Endothelial cell of umbilical vein (primary cell): ENCODE results near the gene MARS1. TPM values are rescaled to one million over a fixed set of nuclear protein-coding genes. Genes with fewer than 3 reads are reported as not detected.

Experiments
- BruUV-seq: library from RNA; stranded (reverse); fragments of 400-500 nt; replicated peaks from 2 replicates; lab custom pipeline; 2021; lab: Mats Ljungman, UMichigan
- CTCF ChIA-PET: fragments of 300-600, 350-600 bp; sonication (Branson Sonifier 250); formaldehyde crosslinking; loops from one replicate; lab custom pipeline; 2021; ENCODE audit warnings: antibody characterized with exemption, inconsistent platforms; lab: Charles Lee
- POLR2A ChIA-PET: fragments of 300-600, 350-600 bp; sonication (Branson Sonifier 250); formaldehyde crosslinking; loops from one replicate; lab custom pipeline; 2021; ENCODE audit warnings: antibody characterized with exemption, inconsistent platforms; lab: Charles Lee
- DNase-seq: peaks from one replicate; pipeline ENCODE4 v3.0.0-alpha.2; 2011; ENCODE audit warnings: low read depth, low spot score
- FAIRE-seq: peaks from 2 replicates; lab custom pipeline; 2011; peaks lifted over from hg19 to GRCh38; lab: Jason Lieb, UNC
- H2AFZ ChIP-seq: 2 replicates; pipeline ENCODE4 v1.6.0; 2012; ENCODE audit warnings: low read depth, low read length, control low read depth, inconsistent platforms
- H3K27ac ChIP-seq: 2 replicates; pipeline ENCODE4 v1.5.1; 2011; ENCODE audit warnings: low read depth, mild to moderate bottlenecking, control low read depth, low read length, moderate library complexity; ENCODE audit not compliant: insufficient read depth
- H3K27me3 ChIP-seq, 2 experiments: 2 replicates each; pipeline versions ENCODE4 v1.6.0 to v1.6.1; 2011; ENCODE audit warnings: low read length in 2 of 2, mixed read lengths in 1 of 2; ENCODE audit not compliant: control insufficient read depth in 2 of 2, insufficient read depth in 2 of 2
- H3K36me3 ChIP-seq, 2 experiments: 2 replicates in 1 of 2; 3 replicates in 1 of 2; pipeline ENCODE4 v1.5.1; 2011; ENCODE audit warnings: low read length in 2 of 2, mild to moderate bottlenecking in 1 of 2, moderate library complexity in 1 of 2; ENCODE audit not compliant: control insufficient read depth in 2 of 2, insufficient read depth in 2 of 2; ENCODE audit errors: extremely low read depth in 1 of 2
- H3K4me1 ChIP-seq: 3 replicates; pipeline ENCODE4 v1.5.1; 2011; ENCODE audit warnings: mild to moderate bottlenecking, low read length; ENCODE audit not compliant: control insufficient read depth, insufficient read depth; ENCODE audit errors: extremely low read depth
- H3K4me2 ChIP-seq: 2 replicates; pipeline ENCODE4 v1.6.1; 2011; ENCODE audit warnings: low read length, control low read depth, mixed read lengths; ENCODE audit not compliant: insufficient read depth
- H3K4me3 ChIP-seq, 3 experiments: fragments of 200-600 bp in 1 of 3; sonication (generic), shearing (Covaris generic) in 1 of 3; replicated peaks in 1 of 3; 2 replicates each; pipeline ENCODE4 v1.5.1; 2011 to 2016; ENCODE audit warnings: control low read depth in 3 of 3, low read length in 3 of 3, mild to moderate bottlenecking in 2 of 3, inconsistent platforms in 1 of 3, low read depth in 1 of 3, moderate library complexity in 1 of 3; ENCODE audit not compliant: insufficient read depth in 1 of 3
- H3K79me2 ChIP-seq: 2 replicates; pipeline ENCODE4 v1.6.0; 2012; ENCODE audit warnings: low read length, inconsistent platforms; ENCODE audit not compliant: control insufficient read depth, insufficient read depth
- H3K9ac ChIP-seq: replicated peaks from 2 replicates; pipeline ENCODE3; 2011; ENCODE audit warnings: low read length, control low read depth; ENCODE audit not compliant: insufficient read depth; ENCODE audit errors: extremely low read depth
- H3K9me1 ChIP-seq: replicated peaks from 3 replicates; pipeline ENCODE4 v1.6.0; 2011; ENCODE audit warnings: mild to moderate bottlenecking, low read length; ENCODE audit not compliant: control insufficient read depth, insufficient read depth; ENCODE audit errors: extremely low read depth
- H3K9me3 ChIP-seq: replicated peaks from 2 replicates; pipeline ENCODE4 v1.5.1; 2012; ENCODE audit warnings: low read length, inconsistent platforms; ENCODE audit not compliant: control insufficient read depth, insufficient read depth
- H4K20me1 ChIP-seq: replicated peaks from 2 replicates; pipeline ENCODE3; 2011; ENCODE audit warnings: mild to moderate bottlenecking, low read length; ENCODE audit not compliant: control insufficient read depth, insufficient read depth; ENCODE audit errors: extremely low read depth
- CTCF ChIP-seq, 2 donors: IDR thresholded peaks; 1 replicate in 1 of 2; 2 replicates in 1 of 2; pipeline ENCODE4 v1.5.1; 2011; ENCODE audit warnings: low read length in 2 of 2, mild to moderate bottlenecking in 2 of 2, moderate library complexity in 2 of 2, control low read depth in 1 of 2, inconsistent platforms in 1 of 2, low read depth in 1 of 2; ENCODE audit not compliant: insufficient read depth in 1 of 2; ENCODE audit errors: extremely low read depth in 1 of 2
- EZH2 ChIP-seq: IDR thresholded peaks from 2 replicates; pipeline ENCODE4 v1.6.1; 2012; ENCODE audit warnings: borderline replicate concordance, low read depth, mild to moderate bottlenecking, moderate library complexity, low read length, inconsistent platforms; ENCODE audit not compliant: severe bottlenecking
- FOS ChIP-seq: IDR thresholded peaks from 2 replicates; pipeline ENCODE4 v1.6.1; 2011; ENCODE audit warnings: mild to moderate bottlenecking, low read length, moderate library complexity, borderline replicate concordance; ENCODE audit not compliant: insufficient read depth
- GATA2 ChIP-seq: IDR thresholded peaks from 2 replicates; pipeline ENCODE4 v1.7.0; 2011; ENCODE audit warnings: low read depth, mild to moderate bottlenecking, moderate library complexity, mixed read lengths, low read length; ENCODE audit not compliant: insufficient read length, insufficient read depth
- JUN ChIP-seq: IDR thresholded peaks from 2 replicates; pipeline ENCODE4 v1.6.1; 2011; ENCODE audit warnings: borderline replicate concordance, low read depth; ENCODE audit not compliant: insufficient read length, insufficient read depth
- MYC ChIP-seq: IDR thresholded peaks from one replicate; pipeline ENCODE4 v1.6.1; 2011; ENCODE audit warnings: mild to moderate bottlenecking, low read depth, low read length
- POLR2A ChIP-seq: IDR thresholded peaks from 2 replicates; pipeline ENCODE4 v1.6.1; 2012; ENCODE audit warnings: low read depth, mild to moderate bottlenecking, control low read depth, low read length
- POLR2AphosphoS5 ChIP-seq: IDR thresholded peaks from 2 replicates; pipeline ENCODE4 v1.6.1; 2012; ENCODE audit warnings: low read depth, mild to moderate bottlenecking, control low read depth, low read length, moderate library complexity; ENCODE audit not compliant: insufficient read depth
- dilution Hi-C: fragments of 300-500 bp; cut with MboI; formaldehyde crosslinking; loops from one replicate; pipeline ENCODE4 v1.15.0; 2019; ENCODE audit warnings: low sequenced_read_pairs; ENCODE audit not compliant: extremely low pct_ligation_motif_present
- intact Hi-C: fragments of 100-400 bp; cut with micrococcal nuclease; formaldehyde crosslinking; loops from one replicate; pipeline ENCODE4 v1.10.0; 2022
- polyA plus RNA-seq, 4 experiments: library from polyadenylated mRNA; depleted of rRNA in 3 of 4; stranded (reverse) in 3 of 4; unstranded in 1 of 4; fragments of >200 nt; gene quantifications; 2 replicates each; pipeline versions ENCODE4 v1.2.1 to v1.2.3, GENCODE V29; 2011 to 2012; ENCODE audit warnings: missing spikeins in 1 of 4
- total RNA-seq: library from RNA; stranded (reverse); gene quantifications from 2 replicates; pipeline ENCODE4 v1.2.3, GENCODE V29; 2021
- TF ChIP-seq, protein P1 (sequence below): IDR thresholded peaks from 2 replicates; pipeline ENCODE4 v1.6.1; 2011; ENCODE audit not compliant: insufficient read depth, insufficient read length

MARS1 gene
- total and polyA plus RNA-seq, 2 donors (not counting 3 experiments of a cell fraction or from before 2014, with no cell fraction given): 118 to 212 TPM

- ChIA-PET POLR2A (interaction anchor here (0.7 kb wide), 1 partner anchor 14 kb away, joined by 3 read pairs; no protein-coding TSS in a partner anchor), CTCF (interaction anchor here (1.1 kb wide), 1 partner anchor 8 kb away, joined by 3 read pairs; no protein-coding TSS in a partner anchor)
- no peaks in the 10 kb centered on the region for H3K27me3 ChIP-seq
- H3K36me3 ChIP-seq: peaks cover 10 to 18% of the 10 kb centered on the region in 2 experiments
- no peak for FAIRE-seq
- dilution Hi-C loops: no loop called here
- H2AFZ ChIP-seq: no peak overlapping the region
- BruUV-seq: no TSS peak
- no peak overlapping the region for H3K9ac ChIP-seq
- intact Hi-C loops: loop anchor here (2.0 to 5.0 kb wide), 2 partner anchors 33 to 58 kb away; partner anchors contain the start of genes DCTN2, DDIT3 and MBD6
- H3K27ac ChIP-seq: no peak overlapping the region
- no peak for DNase-seq
- no peaks in the 10 kb centered on the region for H3K9me1 ChIP-seq
- H3K4me2 ChIP-seq: peak overlapping the region; percentile 87
- peak overlapping the region in 1 of 3 experiments; percentile 94 for H3K4me3 ChIP-seq
- H4K20me1 ChIP-seq: no peaks in the 10 kb centered on the region
- no peaks in the 10 kb centered on the region for H3K9me3 ChIP-seq
- no peak for TF ChIP-seq EZH2
- TF ChIP-seq, protein P1, sequence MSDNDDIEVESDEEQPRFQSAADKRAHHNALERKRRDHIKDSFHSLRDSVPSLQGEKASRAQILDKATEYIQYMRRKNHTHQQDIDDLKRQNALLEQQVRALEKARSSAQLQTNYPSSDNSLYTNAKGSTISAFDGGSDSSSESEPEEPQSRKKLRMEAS: no peak
- no peak for TF ChIP-seq GATA2
- TF ChIP-seq FOS: no peak
- TF ChIP-seq CTCF (IDR thresholded peaks at IDR 0.05; ENCODE audit: extremely low read depth in 1 of 2, insufficient read depth in 1 of 2, low read depth in 1 of 2, low read length in 2 of 2): no peak
- TF ChIP-seq MYC: no peak
- TF ChIP-seq POLR2A: no peak
- TF ChIP-seq POLR2AphosphoS5: no peak
- TF ChIP-seq JUN: no peak
- peaks cover 23% of the 10 kb centered on the region for H3K79me2 ChIP-seq
- peaks cover 9% of the 10 kb centered on the region for H3K4me1 ChIP-seq
These were observed 1.3 kb downstream of the MARS1 start for GRCh38 chr12:57489157-57489641.
